K562 (cell line): ENCODE results near the gene C11orf58. TPM values are rescaled to one million over a fixed set of nuclear protein-coding genes. Genes with fewer than 3 reads are reported as not detected.

ENCODE experiments used
- ATAC-seq: fragments of 200-7000 bp; cut with Tn5 transposase; 3 replicates; pipeline ENCODE4 v1.9.1; 2020; ENCODE audit warnings: moderate library complexity
- BruUV-seq: library from RNA; stranded (reverse); fragments of 400-500 nt; replicated peaks from 2 replicates; lab custom pipeline; 2021; lab: Mats Ljungman, UMichigan
- CTCF ChIA-PET: fragments of 300-600 bp; formaldehyde crosslinking; extraction: SDS; loops from one replicate; lab custom pipeline; 2021; ENCODE audit warnings: low intra/inter-chr PET ratio; lab: Yijun Ruan, JAX
- POLR2A ChIA-PET: fragments of 300-600, 350-650 bp; sonication (Branson Sonifier 250); formaldehyde crosslinking; extraction: SDS; loops from one replicate; lab custom pipeline; 2021; ENCODE audit warnings: antibody characterized with exemption, inconsistent platforms; lab: Yijun Ruan, JAX
- DNase-seq, 4 experiments: peaks; one replicate each; pipeline versions ENCODE4 v3.0.0 to v3.0.0-alpha.2; 2011 to 2018; ENCODE audit warnings: low spot score in 3 of 4, mixed read lengths in 3 of 4; ENCODE audit errors: extremely low read depth in 1 of 4
- FAIRE-seq: peaks from 2 replicates; lab custom pipeline; 2011; peaks lifted over from hg19 to GRCh38; lab: Jason Lieb, UNC
- H2AFZ ChIP-seq: 2 replicates; pipeline ENCODE4 v1.6.0; 2011; ENCODE audit warnings: low read depth, low read length, control low read depth, inconsistent platforms
- H3K27ac ChIP-seq: fragments of 200-600 bp; 3 replicates; pipeline ENCODE4 v1.8.0; 2011; ENCODE audit warnings: low read depth, mild to moderate bottlenecking, control low read depth, inconsistent platforms, low read length, moderate library complexity, mixed read lengths; ENCODE audit errors: extremely low read depth
- H3K27me3 ChIP-seq, 2 experiments: fragments of 300-600 bp in 1 of 2; 2 replicates in 1 of 2; 3 replicates in 1 of 2; pipeline versions ENCODE4 v1.6.0 to v1.8.0; 2011; ENCODE audit warnings: inconsistent platforms in 2 of 2, low read length in 2 of 2, mild to moderate bottlenecking in 1 of 2, mixed read lengths in 1 of 2, moderate library complexity in 1 of 2; ENCODE audit not compliant: control insufficient read depth in 2 of 2, insufficient read depth in 2 of 2
- H3K36me3 ChIP-seq: fragments of 300-600 bp; 3 replicates; pipeline ENCODE4 v1.8.0; 2011; ENCODE audit warnings: mild to moderate bottlenecking, low read length, inconsistent platforms; ENCODE audit not compliant: control insufficient read depth, insufficient read depth
- H3K4me1 ChIP-seq, 2 experiments: fragments of 200-600 bp in 1 of 2; replicated peaks in 1 of 2; 2 replicates in 1 of 2; 3 replicates in 1 of 2; pipeline versions ENCODE4 v1.5.1 to v1.8.0; 2011; ENCODE audit warnings: inconsistent platforms in 2 of 2, low read length in 2 of 2, mild to moderate bottlenecking in 1 of 2, mixed read lengths in 1 of 2, moderate library complexity in 1 of 2; ENCODE audit not compliant: control insufficient read depth in 2 of 2, insufficient read depth in 2 of 2
- H3K4me2 ChIP-seq: 2 replicates; pipeline ENCODE4 v1.6.1; 2011; ENCODE audit warnings: low read length, control low read depth, inconsistent platforms, mixed read lengths; ENCODE audit not compliant: insufficient read depth
- H3K4me3 ChIP-seq: fragments of 200-600 bp; sonication (generic), shearing (Covaris generic); 2 replicates; pipeline ENCODE4 v1.5.1; 2016; ENCODE audit warnings: control low read depth, inconsistent platforms
- H3K79me2 ChIP-seq: fragments of 200-600 bp; 3 replicates; pipeline ENCODE4 v1.8.0; 2011; ENCODE audit warnings: low read length, inconsistent platforms; ENCODE audit not compliant: control insufficient read depth, insufficient read depth
- H3K9ac ChIP-seq, 2 experiments: 2 replicates each; pipeline versions ENCODE4 v1.6.0 to v1.6.1; 2011; ENCODE audit warnings: low read depth in 2 of 2, low read length in 2 of 2, control low read depth in 1 of 2, inconsistent platforms in 1 of 2, mild to moderate bottlenecking in 1 of 2, mixed read lengths in 1 of 2; ENCODE audit not compliant: insufficient read depth in 1 of 2
- H3K9me1 ChIP-seq: one replicate; pipeline ENCODE4 v1.6.0; 2011; ENCODE audit warnings: inconsistent platforms, mild to moderate bottlenecking, low read length, moderate library complexity; ENCODE audit not compliant: control insufficient read depth, insufficient read depth
- H3K9me3 ChIP-seq: replicated peaks from 2 replicates; pipeline ENCODE4 v1.5.1; 2011; ENCODE audit warnings: low read depth, low read length, inconsistent platforms; ENCODE audit not compliant: control insufficient read depth, insufficient read depth
- H4K20me1 ChIP-seq: replicated peaks from 2 replicates; pipeline ENCODE4 v1.6.1; 2011; ENCODE audit warnings: low read length, inconsistent platforms, mixed read lengths; ENCODE audit not compliant: control insufficient read depth, insufficient read depth
- CSDE1 ChIP-seq, 2 experiments: fragments of 450-650 bp; IDR thresholded peaks; 2 replicates each; pipeline ENCODE4 v1.6.1; 2016; ENCODE audit warnings: mild to moderate bottlenecking in 1 of 2
- CTCF ChIP-seq, 3 experiments: IDR thresholded peaks in 2 of 3; conservative IDR thresholded peaks in 1 of 3; 2 replicates each; pipeline ENCODE4 v1.5.1; 2011 to 2012; ENCODE audit warnings: low read length in 3 of 3, mild to moderate bottlenecking in 3 of 3, control low read depth in 2 of 3, improper control_type of control experiment in 1 of 3, inconsistent platforms in 1 of 3, low read depth in 1 of 3, mixed read lengths in 1 of 3, moderate library complexity in 1 of 3; ENCODE audit not compliant: insufficient read depth in 2 of 3
- MAFF ChIP-seq: IDR thresholded peaks from 2 replicates; pipeline ENCODE4 v1.6.1; 2012; ENCODE audit warnings: low read length, improper control_type of control experiment
- MXI1 ChIP-seq: IDR thresholded peaks from 2 replicates; pipeline ENCODE4 v1.6.1; 2011; ENCODE audit warnings: low read depth, mild to moderate bottlenecking, improper control_type of control experiment, low read length
- NELFE ChIP-seq: IDR thresholded peaks from 2 replicates; pipeline ENCODE4 v1.6.1; 2011; ENCODE audit warnings: mild to moderate bottlenecking; ENCODE audit not compliant: insufficient read depth, insufficient read length
- PCBP2 ChIP-seq: fragments of 200-400 bp; formaldehyde crosslinking; IDR thresholded peaks from 2 replicates; pipeline ENCODE4 v1.6.1; 2018; ENCODE audit warnings: low read length, low read depth, mild to moderate bottlenecking, moderate library complexity; ENCODE audit not compliant: poor library complexity, severe bottlenecking
- RBFOX2 ChIP-seq: fragments of 200-400 bp; formaldehyde crosslinking; IDR thresholded peaks from 2 replicates; pipeline ENCODE4 v1.6.1; 2017; ENCODE audit warnings: low read depth, mild to moderate bottlenecking, low read length, moderate library complexity
- RFX7 ChIP-seq: fragments of 250-450 bp; sonication (Bioruptor Pico); IDR thresholded peaks from 2 replicates; pipeline ENCODE4 v1.5.1; 2021; ENCODE audit warnings: mild to moderate bottlenecking
- WHSC1 ChIP-seq: IDR thresholded peaks from one replicate; pipeline ENCODE4 v1.6.1; 2012; ENCODE audit warnings: low read length, control low read depth, inconsistent platforms
- ZNF143 ChIP-seq: sonication (generic); formaldehyde crosslinking; IDR thresholded peaks from 2 replicates; pipeline ENCODE4 v1.9.0; 2022; ENCODE audit warnings: mild to moderate bottlenecking, missing genetic modification reagents
- WGBS: fragments of 100-300 bp; shearing (Covaris generic); methylation state at CpG from one replicate; pipeline ENCODE4 v1.1.6; 2016; ENCODE audit warnings: low coverage, mixed read lengths; ENCODE audit not compliant: insufficient coverage; ENCODE audit errors: missing lambda C conversion rate; 5-methylcytosine and 5-hydroxymethylcytosine counted together
- in situ Hi-C: fragments of 300-500 bp; cut with MboI; formaldehyde crosslinking; loops from 4 replicates; pipeline ENCODE4 v1.15.0; 2018; ENCODE audit warnings: inconsistent platforms, mixed read lengths
- intact Hi-C: fragments of 100-400 bp; cut with micrococcal nuclease; formaldehyde crosslinking; loops from 2 replicates; pipeline ENCODE4 v1.14.2; 2022
- polyA plus RNA-seq, 8 experiments: library from polyadenylated mRNA; depleted of rRNA in 4 of 8; stranded (reverse) in 5 of 8; unstranded in 3 of 8; fragments of >200 nt; fragmentation: Nextera tagmentation in 2 of 8; fragmentation: Illumina TruSeq in 1 of 8; extraction: Ambion mirVana in 2 of 8; extraction: Trizol in 1 of 8; gene quantifications; 2 replicates each; pipeline versions ENCODE4 v1.2.1 to v1.2.3, GENCODE V29; 2011 to 2014; ENCODE audit warnings: inconsistent platforms in 1 of 8, missing spikeins in 1 of 8
- total RNA-seq, 7 experiments: library from RNA; depleted of rRNA in 6 of 7; stranded (reverse); fragments of >200 nt in 6 of 7; fragmentation: Illumina TruSeq in 2 of 7; extraction: Trizol in 2 of 7; gene quantifications; 2 replicates each; pipeline versions ENCODE4 v1.2.1 to v1.2.3, GENCODE V29; 2011 to 2021; ENCODE audit warnings: low replicate concordance in 1 of 7
- TF ChIP-seq, protein P1 (sequence below): fragments of 250-450 bp; sonication (Bioruptor Pico); IDR thresholded peaks from 2 replicates; pipeline ENCODE4 v1.5.1; 2021; ENCODE audit warnings: mild to moderate bottlenecking

C11orf58 gene
- total and polyA plus RNA-seq, 9 of the 15 experiments (the other 6 are each of a cell fraction or from before 2014, with no cell fraction given), result 104 to 421 (median 247) TPM

DNA sequence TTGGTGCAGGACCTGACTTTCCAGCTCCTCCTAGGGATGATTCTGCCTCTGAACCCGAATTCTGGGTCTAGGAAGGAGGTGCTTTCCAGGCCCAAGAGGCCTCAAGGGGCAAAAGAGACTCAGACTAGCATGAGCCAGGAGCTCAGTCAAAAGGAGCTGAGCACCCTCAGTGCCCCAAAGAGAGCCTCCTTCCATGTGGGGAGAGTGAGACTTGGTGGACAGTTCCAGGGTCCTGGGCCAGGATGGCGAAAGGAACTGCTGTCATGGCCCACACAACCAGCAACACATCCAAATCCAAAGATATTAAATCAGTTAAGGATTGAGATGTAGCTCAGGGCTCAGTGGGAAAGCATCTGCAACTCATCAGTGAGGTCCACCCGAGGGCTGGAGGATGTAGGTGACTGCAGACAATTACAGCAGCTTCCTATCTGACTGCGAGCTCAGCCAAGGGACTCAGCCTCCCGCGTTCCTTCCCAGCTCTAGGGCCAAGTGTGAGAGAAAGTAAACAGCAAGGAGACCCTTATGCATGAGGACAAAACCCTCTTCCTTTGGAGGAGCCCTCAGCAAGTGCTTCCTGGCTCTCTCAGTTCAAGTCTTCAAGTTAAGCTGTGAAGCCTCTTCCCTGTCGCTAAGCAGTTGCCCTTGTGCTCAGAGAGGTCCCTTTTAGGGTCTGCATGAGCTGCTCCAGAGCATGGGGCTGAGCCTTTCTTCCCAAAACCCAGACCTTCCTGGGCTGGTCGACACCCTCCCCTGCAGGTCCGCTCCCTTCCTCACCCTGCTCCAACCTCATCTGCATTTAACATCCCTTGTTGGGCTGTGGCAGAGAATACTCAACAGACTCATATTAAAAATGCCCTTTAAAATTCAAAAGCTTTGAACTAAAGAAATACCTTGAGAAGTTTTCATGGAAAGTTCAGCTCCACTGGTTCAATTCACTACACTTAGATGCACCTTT is 35.8 kb downstream of the C11orf58 start (continued):
- no peak for TF ChIP-seq MAFF
- no peak for TF ChIP-seq ZNF143 (CRISPR knock-in tag)
- TF ChIP-seq, protein P1, sequence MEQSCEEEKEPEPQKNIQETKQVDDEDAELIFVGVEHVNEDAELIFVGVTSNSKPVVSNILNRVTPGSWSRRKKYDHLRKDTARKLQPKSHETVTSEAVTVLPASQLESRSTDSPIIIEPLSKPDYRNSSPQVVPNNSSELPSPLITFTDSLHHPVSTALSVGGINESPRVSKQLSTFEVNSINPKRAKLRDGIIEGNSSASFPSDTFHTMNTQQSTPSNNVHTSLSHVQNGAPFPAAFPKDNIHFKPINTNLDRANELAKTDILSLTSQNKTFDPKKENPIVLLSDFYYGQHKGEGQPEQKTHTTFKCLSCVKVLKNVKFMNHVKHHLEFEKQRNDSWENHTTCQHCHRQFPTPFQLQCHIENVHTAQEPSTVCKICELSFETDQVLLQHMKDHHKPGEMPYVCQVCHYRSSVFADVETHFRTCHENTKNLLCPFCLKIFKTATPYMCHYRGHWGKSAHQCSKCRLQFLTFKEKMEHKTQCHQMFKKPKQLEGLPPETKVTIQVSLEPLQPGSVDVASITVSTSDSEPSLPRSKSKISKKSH (CRISPR knock-in tag), result no peak

GRCh38 chr11:16774936-16775613 is 36.6 kb downstream of the C11orf58 start:
- Histone ChIP-seq H2AFZ (no peak overlapping the region), H3K4me1 (peaks cover 9 to 11% of the 10 kb centered on the region in 2 experiments; a peak in 3 of 5 replicates), H3K9me3 (no peaks in the 10 kb centered on the region), H3K4me3 (no peak overlapping the region), H3K79me2 (no peaks in the 10 kb centered on the region), H3K9ac (no peak overlapping the region), H3K9me1 (no peaks in the 10 kb centered on the region), H3K4me2 (no peak overlapping the region), H3K27me3 (peaks cover 28 to 51% of the 10 kb centered on the region in 2 experiments), H3K36me3 (no peaks in the 10 kb centered on the region), H3K27ac (no peak overlapping the region), H4K20me1 (no peaks in the 10 kb centered on the region; the same call in 1 of the 2 replicates)
- DNase-seq (no peak), FAIRE-seq (no peak), ATAC-seq (no peak)
- 8% methylated on average over 11 of the region's 11 CpGs for WGBS
- POLR2A ChIA-PET, result no interaction called here
- in situ Hi-C loops, result no loop called here
- CTCF ChIA-PET, result no interaction called here
- no TSS peak for BruUV-seq
- intact Hi-C loops, result loop anchor here (10.0 kb wide), 1 partner anchor 150 kb away; no protein-coding TSS in a partner anchor
- TF ChIP-seq MXI1 (no peak), NELFE (no peak), PCBP2 (no peak), RBFOX2 (no peak), WHSC1 (no peak), CSDE1 (IDR thresholded peaks at IDR 0.05) (no peak), RFX7 (CRISPR knock-in tag) (no peak), CTCF (IDR thresholded peaks at IDR 0.05 in 2 of 3, conservative IDR thresholded peaks at IDR 0.05 in 1 of 3; ENCODE audit: insufficient read depth in 2 of 3, low read depth in 1 of 3, low read length in 3 of 3) (no peak)
- TF ChIP-seq, protein P1 (CRISPR knock-in tag), result no peak
